PFSK-1 (cell line): ENCODE data around the gene ULBP2.

Experiments
- FOXP2 ChIP-seq: optimal IDR thresholded peaks from 2 replicates; pipeline ENCODE3; 2011; ENCODE audit warnings: borderline replicate concordance, control low read depth, inconsistent platforms; ENCODE audit not compliant: insufficient read depth; ENCODE audit errors: extremely low read length, extremely low read depth
- POLR2AphosphoS5 ChIP-seq: IDR thresholded peaks from 2 replicates; pipeline ENCODE4 v1.6.1; 2012; ENCODE audit warnings: low read depth, mild to moderate bottlenecking, control low read depth, low read length, moderate library complexity
- REST ChIP-seq, 2 experiments: IDR thresholded peaks; 2 replicates each; pipeline versions ENCODE4 v1.6.1 to v1.8.0; 2011 to 2012; ENCODE audit warnings: low read depth in 2 of 2, low read length in 2 of 2, control low read depth in 1 of 2, inconsistent platforms in 1 of 2, mild to moderate bottlenecking in 1 of 2, moderate library complexity in 1 of 2; ENCODE audit not compliant: insufficient read depth in 1 of 2
- SIN3A ChIP-seq: IDR thresholded peaks from 2 replicates; pipeline ENCODE4 v1.6.1; 2012; ENCODE audit warnings: mild to moderate bottlenecking, low read length, moderate library complexity, borderline replicate concordance; ENCODE audit not compliant: insufficient read depth
- TAF1 ChIP-seq: IDR thresholded peaks from 2 replicates; pipeline ENCODE4 v1.6.1; 2012; ENCODE audit warnings: low read length, control low read depth, borderline replicate concordance; ENCODE audit not compliant: insufficient read depth

Gene ULBP2

GRCh38 chr6:149991838-149992237 is 50.0 kb downstream of the ULBP2 start:
- TF ChIP-seq POLR2AphosphoS5, result no peak
- no peak for TF ChIP-seq SIN3A
- TF ChIP-seq TAF1, result no peak
- TF ChIP-seq REST (IDR thresholded peaks at IDR 0.05; ENCODE audit: insufficient read depth in 1 of 2, low read depth in 2 of 2, low read length in 2 of 2), result no peak
- TF ChIP-seq FOXP2, result no peak

GRCh38 chr6:149995235-149995750 is 53.5 kb downstream of the ULBP2 start:
- TF ChIP-seq FOXP2 (no peak), REST (IDR thresholded peaks at IDR 0.05; ENCODE audit: insufficient read depth in 1 of 2, low read depth in 2 of 2, low read length in 2 of 2) (no peak), POLR2AphosphoS5 (no peak), SIN3A (no peak), TAF1 (no peak)

- no peak for TF ChIP-seq TAF1
- TF ChIP-seq POLR2AphosphoS5, result no peak
- no peak for TF ChIP-seq REST (IDR thresholded peaks at IDR 0.05; ENCODE audit: insufficient read depth in 1 of 2, low read depth in 2 of 2, low read length in 2 of 2)
- TF ChIP-seq SIN3A, result no peak
- TF ChIP-seq FOXP2, result no peak
These were observed 54.2 kb downstream of the ULBP2 start for GRCh38 chr6:149995971-149996370.
